Activated naive CD8-positive, alpha-beta T cell treated with anti-CD3 and anti-CD28 coated beads for 36 hours (primary cell): Measurements from ENCODE around the gene GP1BB. TPM values are rescaled to one million over a fixed set of nuclear protein-coding genes. Genes with fewer than 3 reads are reported as not detected.

ENCODE experiments used
- DNase-seq: peaks from one replicate; pipeline ENCODE4 v3.0.0; 2021
- H3K27ac Mint-ChIP-seq: one replicate; pipeline ENCODE4 v1.8.0; 2022; ENCODE audit warnings: mild to moderate bottlenecking, moderate library complexity, mixed read lengths
- H3K27me3 Mint-ChIP-seq: one replicate; pipeline ENCODE4 v1.8.0; 2022; ENCODE audit warnings: mild to moderate bottlenecking, mixed read lengths
- H3K36me3 Mint-ChIP-seq: one replicate; pipeline ENCODE4 v1.8.0; 2021; ENCODE audit warnings: mild to moderate bottlenecking, mixed read lengths
- H3K4me1 Mint-ChIP-seq: one replicate; pipeline ENCODE4 v1.8.0; 2021; ENCODE audit warnings: mixed read lengths
- H3K4me3 Mint-ChIP-seq: one replicate; pipeline ENCODE4 v1.8.0; 2022; ENCODE audit warnings: mild to moderate bottlenecking, moderate library complexity, mixed read lengths
- H3K9me3 Mint-ChIP-seq: one replicate; pipeline ENCODE4 v1.8.0; 2022; ENCODE audit warnings: mixed read lengths
- total RNA-seq, 2 experiments: library from RNA; stranded (reverse); gene quantifications; one replicate each; pipeline ENCODE4 v1.2.3, GENCODE V29; 2021

GP1BB gene
- total RNA-seq, 2 experiments from 2014 or later, result not detected

DNA sequence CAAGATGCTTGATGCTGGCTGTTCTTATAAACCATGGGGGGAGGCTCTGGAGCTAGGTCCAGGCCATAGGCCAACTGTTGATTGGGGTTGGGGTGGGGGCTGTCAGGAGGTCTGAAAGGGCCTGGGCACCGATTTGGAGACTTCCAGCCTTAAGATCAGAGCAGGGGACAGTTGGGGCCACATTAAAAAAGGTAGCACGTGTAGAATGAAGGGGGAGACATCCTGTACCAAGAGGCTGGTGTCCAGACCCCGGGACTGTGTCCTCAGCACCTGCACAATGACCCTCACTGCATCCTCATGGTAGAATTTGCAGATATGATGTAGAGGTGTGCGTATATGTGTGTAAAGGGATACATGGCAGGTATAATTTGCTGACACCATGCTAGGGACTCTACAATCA, 24.8 kb downstream of the GP1BB start:
- Mint-ChIP-seq H3K36me3 (no peaks in the 10 kb centered on the region), H3K9me3 (no peaks in the 10 kb centered on the region), H3K27me3 (no peaks in the 10 kb centered on the region), H3K4me1 (no peaks in the 10 kb centered on the region), H3K27ac (no peak overlapping the region), H3K4me3 (no peak overlapping the region)
- DNase-seq, result no peak

DNA sequence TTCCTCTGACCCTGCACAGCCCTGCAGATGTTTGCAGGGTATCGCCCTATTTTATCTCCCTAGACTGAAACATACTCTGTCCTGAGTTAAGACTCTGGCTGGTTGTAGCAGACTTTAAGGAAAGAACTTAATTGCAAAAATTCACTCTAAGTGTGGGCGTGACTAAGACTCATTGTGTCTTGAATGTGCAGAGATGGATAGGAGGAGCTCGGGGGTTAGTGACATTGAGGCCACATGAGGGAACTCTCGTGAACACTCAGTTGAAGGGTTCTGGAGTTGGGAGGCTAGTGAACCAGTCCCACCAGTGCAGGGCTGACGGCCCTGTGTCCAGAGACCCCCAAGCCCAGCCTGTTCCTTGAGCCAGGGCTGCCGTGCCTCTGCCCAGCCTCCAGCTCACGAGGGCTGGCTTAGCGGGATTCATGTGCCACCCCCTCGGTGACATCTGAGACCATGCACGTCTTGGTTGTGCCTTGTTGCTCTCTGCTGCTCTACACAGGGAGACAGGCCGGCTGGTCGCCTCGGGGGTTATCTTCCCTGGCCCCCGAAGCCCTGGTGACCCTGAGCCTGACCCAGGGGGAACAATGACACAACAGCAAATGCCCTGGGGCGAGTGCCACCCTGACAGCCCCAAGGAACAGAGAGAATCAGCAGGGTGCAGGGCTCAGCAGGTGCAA, 25.8 kb downstream of the GP1BB start:
- Mint-ChIP-seq H3K4me1 (no peaks in the 10 kb centered on the region), H3K27ac (no peak overlapping the region), H3K36me3 (no peaks in the 10 kb centered on the region), H3K27me3 (peaks cover 6% of the 10 kb centered on the region), H3K9me3 (no peaks in the 10 kb centered on the region), H3K4me3 (no peak overlapping the region)
- DNase-seq, result no peak

DNA sequence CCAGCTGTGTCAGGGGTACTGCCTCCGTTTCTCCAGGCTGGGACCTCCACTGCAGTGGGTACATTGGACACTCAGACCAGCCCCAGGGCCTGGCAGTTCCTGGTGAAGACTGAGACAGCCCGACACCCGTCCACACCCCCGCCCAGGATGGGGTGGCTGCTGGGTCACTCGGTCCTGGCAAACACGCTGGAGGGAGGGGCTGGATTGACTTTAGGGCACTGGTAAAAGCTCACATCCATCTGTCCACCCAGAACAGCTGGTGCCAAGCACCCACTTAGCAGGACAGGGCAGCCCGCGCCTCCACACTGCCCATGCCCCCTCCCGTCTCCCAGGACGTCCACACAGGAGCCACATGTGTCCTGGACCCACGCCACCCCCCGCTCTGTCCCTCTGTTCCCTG, 26.5 kb downstream of the GP1BB start:
- Mint-ChIP-seq H3K27me3 (peaks cover 14% of the 10 kb centered on the region), H3K4me3 (no peak overlapping the region)

DNA sequence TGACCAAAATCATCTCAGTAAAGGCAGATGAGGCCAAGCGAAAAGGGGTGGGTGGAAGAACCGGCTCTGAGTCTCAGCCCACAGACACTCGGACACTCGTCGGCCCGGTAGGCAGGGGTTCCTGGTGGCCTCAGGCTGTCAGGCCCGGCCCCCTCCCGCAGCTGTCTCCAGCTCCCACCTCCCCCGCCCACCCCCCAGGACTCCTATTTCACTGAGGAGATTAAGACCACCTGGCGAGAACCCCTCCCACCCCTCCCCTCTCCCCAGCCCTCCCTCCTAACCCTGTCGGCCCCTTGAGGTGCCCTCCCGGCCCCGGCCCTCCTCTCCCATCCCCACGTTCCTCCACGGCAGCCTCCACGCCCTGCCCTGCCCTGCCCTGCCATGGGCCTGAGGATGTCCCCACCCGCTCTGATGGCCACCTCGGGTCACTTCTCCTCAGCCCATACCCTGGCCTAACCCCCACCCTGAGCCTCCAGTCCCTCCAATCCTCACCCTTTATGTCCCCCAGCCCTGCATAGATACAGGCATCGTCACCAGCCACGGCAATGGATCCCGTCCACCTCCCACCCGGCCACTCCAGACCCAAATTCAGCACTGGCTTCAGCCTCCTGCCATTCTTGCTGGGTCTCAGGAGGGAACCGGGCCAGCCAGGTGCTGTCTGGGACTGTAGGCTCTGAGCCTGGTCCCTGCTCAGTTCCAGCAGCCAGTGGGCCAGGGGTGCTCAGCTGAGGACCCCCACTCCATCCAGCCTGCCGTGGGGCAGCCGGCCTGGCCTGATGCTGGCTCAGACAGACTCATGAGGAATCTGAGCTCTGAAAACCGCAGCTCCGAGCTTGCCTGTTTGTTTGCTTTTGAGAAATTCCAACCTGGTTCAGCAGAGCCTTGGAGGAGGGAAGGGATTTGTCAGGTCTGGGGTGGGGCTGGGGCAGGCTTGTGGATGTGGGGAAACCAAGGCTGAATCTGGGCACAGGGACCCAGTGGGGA, 27.5 kb downstream of the GP1BB start:
- Mint-ChIP-seq H3K27ac (no peak overlapping the region), H3K9me3 (no peaks in the 10 kb centered on the region), H3K4me3 (no peak overlapping the region), H3K36me3 (no peaks in the 10 kb centered on the region), H3K4me1 (peaks cover 2% of the 10 kb centered on the region), H3K27me3 (peaks cover 23% of the 10 kb centered on the region)
- no peak for DNase-seq

More for the DNA sequence above, 26.5 kb downstream of the GP1BB start:
- H3K9me3 Mint-ChIP-seq, result no peaks in the 10 kb centered on the region
- no peak for DNase-seq
- H3K27ac Mint-ChIP-seq, result no peak overlapping the region
- H3K36me3 Mint-ChIP-seq, result no peaks in the 10 kb centered on the region
- H3K4me1 Mint-ChIP-seq, result no peaks in the 10 kb centered on the region

DNA sequence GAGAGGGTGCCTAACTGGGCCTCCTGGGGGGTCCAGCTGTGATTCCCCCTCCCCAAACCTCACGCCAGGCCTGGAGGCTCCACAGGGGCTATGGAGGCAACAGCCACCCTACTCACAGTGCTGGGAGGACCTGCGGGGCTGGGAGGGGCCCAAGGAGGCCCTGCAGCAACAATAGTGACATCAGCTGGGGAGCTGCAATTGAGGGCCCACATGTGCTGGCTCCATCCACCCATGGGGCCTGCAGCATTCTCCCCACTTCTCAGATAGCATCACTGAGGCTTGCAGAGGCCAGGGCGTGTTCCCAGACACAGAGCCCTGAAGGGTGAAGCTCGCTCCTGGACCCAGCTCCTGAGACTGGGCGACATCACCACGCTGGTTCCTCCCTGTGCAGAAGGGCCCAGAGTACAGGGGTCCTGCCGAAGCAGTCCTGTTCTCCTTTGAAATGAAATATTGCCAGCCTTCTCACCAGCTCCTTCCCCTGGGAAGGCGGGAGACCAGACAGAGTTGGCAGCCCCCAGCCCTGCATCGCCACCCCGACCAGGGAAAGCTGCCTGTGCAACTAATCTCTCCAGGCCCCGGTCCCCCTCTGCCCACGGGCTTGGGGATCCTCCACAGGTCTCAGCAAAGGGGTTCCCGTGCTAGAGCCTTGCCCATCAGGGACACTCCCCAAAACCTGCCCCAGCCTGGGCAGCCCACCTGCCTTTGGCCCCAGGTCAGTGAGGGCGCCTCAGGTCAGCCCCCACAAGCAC, 28.3 kb downstream of the GP1BB start:
- no peaks in the 10 kb centered on the region for H3K9me3 Mint-ChIP-seq
- H3K4me1 Mint-ChIP-seq, result peaks cover 7% of the 10 kb centered on the region
- H3K27ac Mint-ChIP-seq, result no peak overlapping the region
- no peak for DNase-seq
- peaks cover 31% of the 10 kb centered on the region for H3K27me3 Mint-ChIP-seq
- no peak overlapping the region for H3K4me3 Mint-ChIP-seq
- no peaks in the 10 kb centered on the region for H3K36me3 Mint-ChIP-seq

DNA sequence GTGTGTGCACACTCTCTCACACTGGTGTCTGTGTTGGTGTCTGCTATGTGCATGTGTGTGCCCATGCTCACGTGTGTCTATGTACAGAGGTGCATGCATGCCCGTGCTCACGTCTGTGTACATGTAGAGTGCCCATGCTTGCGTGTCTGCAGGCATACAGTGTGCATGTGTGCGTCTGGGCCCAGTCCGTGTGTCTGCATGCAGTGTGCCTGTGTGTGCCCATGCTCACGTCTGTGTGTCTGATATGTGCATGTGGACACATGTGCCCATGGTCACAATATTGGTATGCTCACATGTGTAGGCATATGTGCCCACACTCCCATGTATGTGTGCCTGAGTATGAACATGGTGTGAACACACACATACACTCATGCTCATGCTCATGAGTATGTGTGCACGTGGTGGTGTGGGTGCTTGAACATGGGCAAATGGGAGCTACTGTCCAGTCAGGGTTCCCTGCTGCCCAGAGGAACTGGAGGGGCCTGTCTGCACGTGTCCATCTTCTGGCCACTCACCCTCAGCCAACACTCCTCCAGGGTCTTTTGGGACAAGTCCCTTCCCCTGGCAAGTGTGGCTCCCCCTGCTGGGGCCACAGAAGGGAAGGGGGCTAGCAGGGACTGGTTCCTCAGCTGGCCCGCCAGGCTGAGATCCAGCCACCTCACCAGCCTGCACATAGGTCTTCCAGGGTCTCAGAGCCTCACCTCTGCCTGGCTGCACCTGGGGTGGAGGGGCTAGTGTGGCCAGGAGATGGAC, 29.9 kb downstream of the GP1BB start:
- no peak for DNase-seq
- Mint-ChIP-seq H3K27ac (no peak overlapping the region), H3K27me3 (peaks cover 44% of the 10 kb centered on the region), H3K9me3 (no peaks in the 10 kb centered on the region), H3K36me3 (no peaks in the 10 kb centered on the region), H3K4me1 (peaks cover 12% of the 10 kb centered on the region), H3K4me3 (no peak overlapping the region)

DNA sequence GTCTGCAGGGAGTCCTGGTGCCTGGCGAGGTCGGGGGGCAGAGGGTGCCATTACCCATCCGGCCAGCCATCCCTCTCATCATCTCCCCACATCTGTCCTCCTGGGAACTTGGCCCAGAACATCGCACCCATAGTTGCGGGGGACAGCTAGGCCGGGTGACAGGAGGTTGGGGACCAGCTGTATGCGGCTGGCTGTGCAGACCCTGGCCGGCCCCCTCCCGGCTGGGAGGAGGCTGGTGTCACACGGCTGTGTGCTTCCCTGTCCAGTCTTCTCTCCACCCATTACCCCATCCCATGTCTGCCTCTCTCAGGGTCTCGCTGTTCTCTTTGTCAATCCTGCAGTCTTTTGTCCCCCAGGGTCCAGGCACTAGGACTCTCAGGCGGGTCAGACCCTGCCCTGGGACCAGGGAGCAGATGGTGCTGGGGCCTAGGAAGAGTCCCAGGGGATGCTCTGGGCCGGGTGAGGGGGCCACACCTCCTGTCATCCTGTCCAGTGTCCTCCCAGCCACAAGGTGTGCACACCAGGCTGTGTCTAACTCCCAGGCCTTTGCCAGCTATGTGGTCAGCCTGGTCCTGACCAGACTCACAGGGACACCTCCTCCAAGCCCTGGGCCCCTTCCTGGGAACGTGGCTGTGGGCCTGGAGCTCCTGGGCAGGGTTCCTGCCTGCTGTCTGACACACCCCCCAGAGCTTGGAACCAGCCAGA, 30.8 kb downstream of the GP1BB start:
- no peaks in the 10 kb centered on the region for H3K9me3 Mint-ChIP-seq
- no peak overlapping the region for H3K27ac Mint-ChIP-seq
- H3K27me3 Mint-ChIP-seq, result peaks cover 50% of the 10 kb centered on the region
- H3K36me3 Mint-ChIP-seq, result no peaks in the 10 kb centered on the region
- no peak overlapping the region for H3K4me3 Mint-ChIP-seq
- DNase-seq, result no peak
- peaks cover 12% of the 10 kb centered on the region for H3K4me1 Mint-ChIP-seq

DNA sequence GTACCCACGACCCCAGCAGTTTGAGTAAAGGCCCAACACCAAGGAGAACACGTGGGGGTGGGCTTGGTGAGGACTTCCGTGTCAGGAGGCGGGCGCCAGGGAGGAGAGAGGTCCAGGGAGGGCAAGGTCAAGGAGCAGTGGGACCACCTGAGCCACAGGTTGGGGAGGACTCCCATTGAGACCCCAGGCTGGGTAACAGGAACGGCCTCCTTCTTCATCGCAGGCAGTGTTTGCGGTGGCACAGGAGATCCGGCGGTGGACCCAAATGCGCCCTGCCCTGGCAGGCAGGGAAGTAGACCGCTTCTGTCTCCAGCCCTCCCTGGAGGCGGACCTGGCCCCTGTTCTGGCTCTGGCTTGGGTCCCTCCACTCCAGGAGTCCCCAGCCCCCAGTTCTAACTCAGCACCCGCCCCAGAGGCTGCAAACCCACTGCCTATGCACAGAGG, 31.4 kb downstream of the GP1BB start:
- no peak for DNase-seq
- Mint-ChIP-seq H3K27ac (no peak overlapping the region), H3K4me1 (peaks cover 16% of the 10 kb centered on the region), H3K36me3 (no peaks in the 10 kb centered on the region), H3K9me3 (no peaks in the 10 kb centered on the region), H3K27me3 (peaks cover 55% of the 10 kb centered on the region), H3K4me3 (no peak overlapping the region)

DNA sequence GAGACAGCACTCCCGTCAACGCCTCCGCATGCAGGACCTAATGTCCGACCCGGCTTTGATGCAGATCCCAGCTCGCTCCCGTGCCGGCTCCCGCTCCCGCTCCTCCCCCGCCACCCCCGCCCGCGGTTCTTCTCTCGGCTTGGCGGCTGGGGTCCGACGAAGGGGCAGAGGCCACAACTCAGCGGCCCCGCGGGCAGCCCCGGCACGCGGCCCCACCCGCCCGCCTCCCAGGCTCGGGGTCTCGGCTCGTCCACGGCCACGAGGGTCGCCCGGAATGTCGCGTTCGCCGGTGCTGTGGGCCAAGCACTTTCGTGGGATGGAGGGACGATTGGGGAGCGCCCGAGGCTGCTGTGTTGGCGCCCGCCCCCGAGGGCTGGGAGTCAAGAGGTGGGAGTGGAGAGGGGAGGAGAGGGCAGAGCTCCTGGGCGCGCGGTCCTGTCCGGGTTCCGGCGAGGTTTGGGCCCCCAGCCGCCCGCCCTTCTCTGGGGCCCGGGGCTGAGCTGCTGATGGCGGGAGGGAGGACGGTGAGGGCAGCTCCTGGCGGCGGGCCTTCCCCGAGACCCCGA, 31.9 kb downstream of the GP1BB start:
- Mint-ChIP-seq H3K4me1 (peaks cover 21% of the 10 kb centered on the region), H3K4me3 (no peak overlapping the region), H3K36me3 (no peaks in the 10 kb centered on the region), H3K9me3 (no peaks in the 10 kb centered on the region), H3K27me3 (peaks cover 60% of the 10 kb centered on the region), H3K27ac (no peak overlapping the region)
- DNase-seq, result no peak

DNA sequence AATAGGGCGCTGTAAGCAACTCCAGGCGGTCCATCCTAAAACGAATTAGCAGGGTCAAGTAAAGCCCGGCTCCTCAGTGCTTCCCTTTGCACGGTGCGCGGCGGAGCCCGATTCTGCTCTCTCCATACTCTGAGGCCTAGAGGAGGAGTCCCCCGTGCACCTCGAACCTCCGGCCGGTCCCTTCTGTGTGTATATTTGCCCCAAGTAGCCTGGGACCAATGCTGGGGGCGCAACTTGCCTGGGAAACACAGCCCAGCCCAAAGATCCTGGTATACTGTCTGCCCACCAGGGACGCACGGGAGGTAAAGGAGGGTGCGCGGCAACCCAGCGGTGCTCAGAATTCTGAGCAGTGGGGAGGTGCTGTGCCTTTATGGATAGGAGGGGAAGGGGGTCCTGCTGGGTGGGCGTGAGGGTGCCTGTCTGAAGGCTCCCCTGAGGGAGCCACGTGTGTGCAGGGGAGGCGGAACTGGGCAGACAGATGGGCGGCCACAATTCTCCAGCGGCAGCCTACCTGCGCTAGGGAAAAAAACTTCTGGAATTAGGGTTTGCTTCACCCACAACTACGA, 32.5 kb downstream of the GP1BB start:
- Mint-ChIP-seq H3K36me3 (no peaks in the 10 kb centered on the region), H3K4me3 (no peak overlapping the region), H3K9me3 (no peaks in the 10 kb centered on the region), H3K27ac (no peak overlapping the region), H3K27me3 (peaks cover 62% of the 10 kb centered on the region), H3K4me1 (peaks cover 22% of the 10 kb centered on the region)
- DNase-seq, result no peak

DNA sequence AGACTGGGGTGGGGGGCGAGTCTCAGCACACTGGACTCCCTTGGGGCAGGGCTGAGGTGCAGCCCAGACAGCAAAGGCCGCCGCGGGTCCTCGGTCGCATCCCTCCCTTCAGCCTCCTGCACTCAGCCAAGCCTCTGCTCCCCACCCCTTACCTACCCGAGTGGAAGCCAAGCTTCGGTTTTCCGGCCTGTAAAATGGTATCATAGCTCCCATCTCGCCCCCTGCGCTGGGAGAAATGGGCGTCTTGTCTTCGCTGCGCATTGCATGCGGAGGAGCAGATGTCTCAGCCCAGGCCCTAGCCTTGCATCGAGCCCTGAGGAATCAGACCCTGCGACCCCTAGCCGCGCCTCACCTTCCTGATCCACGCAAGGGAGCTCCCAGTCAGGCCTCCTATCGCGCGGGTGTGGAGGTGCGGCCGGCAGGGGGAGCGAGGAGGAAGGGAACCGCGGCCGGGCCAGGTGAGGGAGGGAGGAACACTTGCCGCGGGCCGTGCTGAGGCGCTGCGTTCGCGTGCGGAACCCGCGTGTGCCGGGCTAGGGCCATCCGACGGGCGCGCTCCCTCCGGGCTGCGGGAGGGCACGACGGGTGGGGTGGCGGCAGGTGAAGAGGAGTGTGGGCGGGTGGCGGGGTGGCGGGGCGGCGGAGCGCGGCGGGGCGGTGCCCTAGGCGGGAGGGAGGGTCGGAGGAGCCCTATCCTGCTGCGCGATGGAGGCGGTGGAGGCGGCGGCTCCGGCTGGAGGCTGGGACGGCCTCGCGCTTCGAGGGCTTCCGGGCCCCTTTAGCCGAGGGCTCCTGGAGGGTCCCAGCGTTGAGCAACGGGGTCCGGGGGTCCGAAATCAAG, 33.2 kb downstream of the GP1BB start:
- Mint-ChIP-seq H3K4me3 (peak overlapping the region; percentile 4), H3K27me3 (peaks cover 63% of the 10 kb centered on the region), H3K27ac (no peak overlapping the region), H3K36me3 (no peaks in the 10 kb centered on the region), H3K4me1 (peaks cover 22% of the 10 kb centered on the region), H3K9me3 (no peaks in the 10 kb centered on the region)
- DNase-seq, result peak; percentile 67

DNA sequence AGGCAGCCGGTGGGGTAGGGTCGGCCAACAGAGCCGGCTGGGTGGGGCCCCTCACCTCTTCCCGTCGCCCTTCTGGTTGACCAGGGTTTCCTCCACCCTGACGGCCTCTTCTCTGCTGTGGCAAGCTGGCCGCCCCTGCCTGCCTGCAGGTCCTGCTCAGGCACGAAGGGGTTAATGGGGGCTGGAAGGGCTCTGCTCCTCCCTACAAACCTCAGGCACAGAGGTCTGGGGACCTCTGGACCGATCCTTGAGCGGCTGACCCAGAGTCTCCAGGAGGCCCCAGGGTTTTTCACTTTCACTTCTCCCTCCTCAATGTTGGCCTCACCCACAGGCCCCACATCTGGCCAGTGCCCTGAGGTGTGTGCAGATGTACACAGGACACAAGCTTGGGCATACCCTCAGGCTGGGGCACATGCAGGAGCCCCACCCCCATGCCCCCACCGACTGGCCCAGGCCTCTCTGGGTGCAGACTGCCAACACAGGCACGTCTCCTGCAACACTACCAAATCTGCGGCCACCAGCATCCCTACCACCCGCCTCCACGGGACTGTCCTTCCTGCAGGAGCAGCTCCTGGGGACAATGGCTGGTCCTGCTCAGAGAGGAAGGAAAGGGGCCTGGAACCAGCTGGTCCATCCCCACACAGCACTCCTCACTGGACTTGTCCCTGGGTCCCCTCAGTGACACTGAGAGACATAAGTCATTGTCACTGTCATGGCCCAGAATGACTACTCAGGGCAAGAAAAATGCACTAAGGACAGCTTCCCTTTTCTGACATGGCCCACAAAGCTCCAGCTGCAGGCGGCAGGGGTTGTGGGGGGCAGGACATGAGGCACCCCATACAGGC, 34.0 kb downstream of the GP1BB start:
- Mint-ChIP-seq H3K9me3 (no peaks in the 10 kb centered on the region), H3K4me1 (peaks cover 25% of the 10 kb centered on the region), H3K36me3 (no peaks in the 10 kb centered on the region), H3K27ac (no peak overlapping the region), H3K4me3 (peak overlapping the region; percentile 32), H3K27me3 (peaks cover 70% of the 10 kb centered on the region)
- DNase-seq, result no peak
